ENCODE data around the gene ARID1A. TPM values are rescaled to one million over a fixed set of nuclear protein-coding genes. Genes with fewer than 3 reads are reported as not detected.

ARID1A gene
- total RNA-seq, 2 donors from 2014 or later: 110 to 116 TPM

GRCh38 chr1:26811057-26811456 is 115.2 kb downstream of the ARID1A start:
- H3K27ac Mint-ChIP-seq: no peak overlapping the region
- H3K36me3 Mint-ChIP-seq: no peaks in the 10 kb centered on the region
- H3K9me3 Mint-ChIP-seq: no peaks in the 10 kb centered on the region
- DNase-seq (ENCODE audit: low spot score in 2 of 2) (no peak), ATAC-seq (no peak)

GRCh38 chr1:26811708-26812107 is 115.9 kb downstream of the ARID1A start:
- Mint-ChIP-seq H3K9me3 (no peaks in the 10 kb centered on the region), H3K27ac (no peak overlapping the region), H3K36me3 (no peaks in the 10 kb centered on the region)
- ATAC-seq (peak; percentile 44 to 77), DNase-seq (ENCODE audit: low spot score in 2 of 2) (no peak)

- Mint-ChIP-seq H3K27ac (no peak overlapping the region), H3K9me3 (no peaks in the 10 kb centered on the region), H3K36me3 (no peaks in the 10 kb centered on the region)
- no peak for ATAC-seq
- no peak for DNase-seq (ENCODE audit: low spot score in 2 of 2)
Measured at GRCh38 chr1:26814377-26814776, 118.6 kb downstream of the ARID1A start.

- no peak for DNase-seq (ENCODE audit: low spot score in 2 of 2)
- H3K9me3 Mint-ChIP-seq: no peaks in the 10 kb centered on the region
- ATAC-seq: no peak
- no peak overlapping the region for H3K27ac Mint-ChIP-seq
- H3K36me3 Mint-ChIP-seq: no peaks in the 10 kb centered on the region
Measured at GRCh38 chr1:26814893-26815292, 119.1 kb downstream of the ARID1A start.

GRCh38 chr1:26820784-26821269 is 125.0 kb downstream of the ARID1A start:
- DNase-seq (ENCODE audit: low spot score in 2 of 2) (no peak), ATAC-seq (peak; percentile 67 to 71)
- no peaks in the 10 kb centered on the region for H3K36me3 Mint-ChIP-seq
- H3K27ac Mint-ChIP-seq: peak overlapping the region in 1 of 2 donors; percentile 62
- no peaks in the 10 kb centered on the region for H3K9me3 Mint-ChIP-seq

- H3K9me3 Mint-ChIP-seq: no peaks in the 10 kb centered on the region
- ATAC-seq (no peak), DNase-seq (ENCODE audit: low spot score in 2 of 2) (no peak)
- H3K27ac Mint-ChIP-seq: peak overlapping the region in 1 of 2 donors; percentile 57
- H3K36me3 Mint-ChIP-seq: peaks cover 9 to 13% of the 10 kb centered on the region in 2 donors
Measured at GRCh38 chr1:26822737-26823395, 127.1 kb downstream of the ARID1A start.

- DNase-seq (ENCODE audit: low spot score in 2 of 2) (no peak), ATAC-seq (no peak)
- Mint-ChIP-seq H3K27ac (no peak overlapping the region), H3K36me3 (peaks cover 26 to 28% of the 10 kb centered on the region in 2 donors), H3K9me3 (no peaks in the 10 kb centered on the region)
Measured at GRCh38 chr1:26824731-26825130, 128.9 kb downstream of the ARID1A start.

GRCh38 chr1:26826261-26827105 is 130.7 kb downstream of the ARID1A start, which contains the start of gene ZDHHC18:
Gene ZDHHC18, plus strand, starts transcription at chr1:26826688. Its CDS starts 117 bp downstream, at chr1:26826805.
- peak within 1 kb of the TSS; percentile 95 to 97 for H3K27ac Mint-ChIP-seq
- no peaks in the 10 kb centered on the region for H3K9me3 Mint-ChIP-seq
- peak; percentile 84 to 91 for ATAC-seq
- DNase-seq (ENCODE audit: low spot score in 2 of 2): peak; percentile 81 to 82
- peaks cover 26 to 30% of the 10 kb centered on the region in 2 donors for H3K36me3 Mint-ChIP-seq

- Mint-ChIP-seq H3K36me3 (peaks cover 26 to 34% of the 10 kb centered on the region in 2 donors), H3K27ac (peak overlapping the region; percentile 95 to 97), H3K9me3 (no peaks in the 10 kb centered on the region)
- DNase-seq (ENCODE audit: low spot score in 2 of 2) (no peak), ATAC-seq (no peak)
Measured at GRCh38 chr1:26827106-26827604, 131.3 kb downstream of the ARID1A start.

- Mint-ChIP-seq H3K36me3 (peaks cover 26 to 38% of the 10 kb centered on the region in 2 donors), H3K27ac (peak overlapping the region; percentile 95 to 97), H3K9me3 (no peaks in the 10 kb centered on the region)
- no peak for ATAC-seq
- no peak for DNase-seq (ENCODE audit: low spot score in 2 of 2)
Measured at GRCh38 chr1:26827663-26828062, 131.8 kb downstream of the ARID1A start.

GRCh38 chr1:26828411-26828991 is 132.7 kb downstream of the ARID1A start:
- ATAC-seq (peak in 1 of 2 donors; percentile 32), DNase-seq (ENCODE audit: low spot score in 2 of 2) (peak in 1 of 2 donors; percentile 58)
- no peaks in the 10 kb centered on the region for H3K9me3 Mint-ChIP-seq
- H3K27ac Mint-ChIP-seq: peak overlapping the region; percentile 95 to 97
- peaks cover 26 to 46% of the 10 kb centered on the region in 2 donors for H3K36me3 Mint-ChIP-seq

- Mint-ChIP-seq H3K27ac (peak overlapping the region; percentile 54 to 95), H3K36me3 (peaks cover 30 to 52% of the 10 kb centered on the region in 2 donors), H3K9me3 (no peaks in the 10 kb centered on the region)
- ATAC-seq: no peak
- DNase-seq (ENCODE audit: low spot score in 2 of 2): no peak
Measured at GRCh38 chr1:26829184-26829911, 133.5 kb downstream of the ARID1A start.

GRCh38 chr1:26831059-26831458 is 135.2 kb downstream of the ARID1A start:
- ATAC-seq (no peak), DNase-seq (ENCODE audit: low spot score in 2 of 2) (no peak)
- Mint-ChIP-seq H3K36me3 (peaks cover 37 to 69% of the 10 kb centered on the region in 2 donors), H3K9me3 (no peaks in the 10 kb centered on the region), H3K27ac (peak overlapping the region; percentile 40 to 95)
